Fibroblast of lung (primary cell): ENCODE results near the gene CFAP20. TPM values are rescaled to one million over a fixed set of nuclear protein-coding genes. Genes with fewer than 3 reads are reported as not detected.
"Not testable (repeated sequence)": the region's sequence is repeated elsewhere in the genome, so short reads cannot be mapped to it uniquely, and the experiment has no call there.

Experiments
- DNase-seq, 2 donors: peaks; one replicate each; pipeline versions ENCODE4 v3.0.0 to v3.0.0-alpha.2; 2010; ENCODE audit warnings: low read depth in 2 of 2
- H2AFZ ChIP-seq: 2 replicates; pipeline ENCODE4 v1.5.1; 2012; ENCODE audit warnings: low read length, control low read depth, inconsistent platforms
- H3K27ac ChIP-seq: 2 replicates; pipeline ENCODE4 v1.5.1; 2011; ENCODE audit warnings: low read length, control low read depth; ENCODE audit not compliant: insufficient read depth
- H3K27me3 ChIP-seq: 2 replicates; pipeline ENCODE4 v1.5.1; 2011; ENCODE audit warnings: mild to moderate bottlenecking, low read length; ENCODE audit not compliant: control insufficient read depth, insufficient read depth
- H3K36me3 ChIP-seq: 2 replicates; pipeline ENCODE4 v1.5.1; 2011; ENCODE audit warnings: low read length; ENCODE audit not compliant: control insufficient read depth, insufficient read depth
- H3K4me1 ChIP-seq: 2 replicates; pipeline ENCODE4 v1.5.1; 2011; ENCODE audit warnings: low read length; ENCODE audit not compliant: control insufficient read depth, insufficient read depth; ENCODE audit errors: extremely low read depth
- H3K4me2 ChIP-seq: 2 replicates; pipeline ENCODE4 v1.5.1; 2011; ENCODE audit warnings: low read length, control low read depth; ENCODE audit not compliant: insufficient read depth; ENCODE audit errors: extremely low read depth
- H3K4me3 ChIP-seq, 4 experiments: fragments of 200-600 bp in 1 of 4; sonication (generic) in 1 of 4; replicated peaks in 1 of 4; 2 replicates each; pipeline ENCODE4 v1.5.1; 2011 to 2016; ENCODE audit warnings: low read length in 4 of 4, low read depth in 3 of 4, mild to moderate bottlenecking in 3 of 4, control low read depth in 2 of 4, inconsistent platforms in 1 of 4, mixed read lengths in 1 of 4; ENCODE audit not compliant: insufficient read depth in 1 of 4; ENCODE audit errors: control extremely low read depth in 1 of 4
- H3K79me2 ChIP-seq: 2 replicates; pipeline ENCODE4 v1.5.1; 2012; ENCODE audit warnings: mild to moderate bottlenecking, low read length, inconsistent platforms; ENCODE audit not compliant: control insufficient read depth, insufficient read depth
- H3K9ac ChIP-seq: 2 replicates; pipeline ENCODE4 v1.5.1; 2011; ENCODE audit warnings: mild to moderate bottlenecking, low read length, control low read depth; ENCODE audit not compliant: insufficient read depth
- H3K9me3 ChIP-seq: 2 replicates; pipeline ENCODE4 v1.5.1; 2012; ENCODE audit warnings: low read depth, low read length; ENCODE audit not compliant: control insufficient read depth, insufficient read depth
- H4K20me1 ChIP-seq: 2 replicates; pipeline ENCODE4 v1.5.1; 2011; ENCODE audit warnings: low read length; ENCODE audit not compliant: control insufficient read depth, insufficient read depth; ENCODE audit errors: extremely low read depth
- EZH2 ChIP-seq: IDR thresholded peaks from 2 replicates; pipeline ENCODE4 v1.5.1; 2012; ENCODE audit warnings: low read length, control low read depth, mild to moderate bottlenecking; ENCODE audit errors: missing control alignments
- polyA plus RNA-seq, 2 donors: library from polyadenylated mRNA; depleted of rRNA in 1 of 2; stranded (reverse) in 1 of 2; unstranded in 1 of 2; fragments of >200 nt; gene quantifications; 2 replicates each; pipeline ENCODE4 v1.2.1, GENCODE V29; 2011 to 2012; ENCODE audit warnings: missing spikeins in 1 of 2
- total RNA-seq: library from RNA; depleted of rRNA; stranded (reverse); fragments of >200 nt; gene quantifications from 2 replicates; pipeline ENCODE4 v1.2.1, GENCODE V29; 2014
- TF ChIP-seq, protein P1 (sequence below), 2 donors: IDR thresholded peaks in 1 of 2; conservative IDR thresholded peaks in 1 of 2; 1 replicate in 1 of 2; 2 replicates in 1 of 2; pipeline ENCODE4 v1.5.1; 2011 to 2012; ENCODE audit warnings: low read length in 2 of 2, control low read depth in 1 of 2, inconsistent platforms in 1 of 2, low read depth in 1 of 2, mild to moderate bottlenecking in 1 of 2

The CFAP20 gene
- total and polyA plus RNA-seq, 2 donors (not counting 1 experiment from before 2014, with no cell fraction given), result 29.2 to 30.2 TPM

DNA sequence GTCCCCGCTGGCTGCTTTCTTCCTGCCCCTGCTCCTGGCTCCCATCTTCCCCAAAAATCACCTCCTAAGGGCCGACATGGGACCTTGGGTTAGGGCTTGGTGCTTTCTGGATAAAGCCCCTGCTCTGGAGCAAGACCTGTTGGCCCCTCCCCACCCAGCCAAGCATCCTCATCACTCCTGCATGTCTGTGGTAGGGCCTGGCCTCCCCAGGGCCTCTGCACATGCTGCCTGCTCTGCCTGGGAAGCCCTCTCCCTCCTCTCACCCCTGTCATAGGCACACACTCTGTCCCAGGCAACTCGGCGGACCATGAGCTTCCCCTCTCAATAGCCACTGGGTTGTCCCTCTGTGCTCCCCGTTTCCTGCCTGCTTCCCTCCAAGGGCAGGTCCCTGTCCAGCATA, 35.2 kb downstream of the CFAP20 start:
- no peak for TF ChIP-seq EZH2
- TF ChIP-seq, protein P1, sequence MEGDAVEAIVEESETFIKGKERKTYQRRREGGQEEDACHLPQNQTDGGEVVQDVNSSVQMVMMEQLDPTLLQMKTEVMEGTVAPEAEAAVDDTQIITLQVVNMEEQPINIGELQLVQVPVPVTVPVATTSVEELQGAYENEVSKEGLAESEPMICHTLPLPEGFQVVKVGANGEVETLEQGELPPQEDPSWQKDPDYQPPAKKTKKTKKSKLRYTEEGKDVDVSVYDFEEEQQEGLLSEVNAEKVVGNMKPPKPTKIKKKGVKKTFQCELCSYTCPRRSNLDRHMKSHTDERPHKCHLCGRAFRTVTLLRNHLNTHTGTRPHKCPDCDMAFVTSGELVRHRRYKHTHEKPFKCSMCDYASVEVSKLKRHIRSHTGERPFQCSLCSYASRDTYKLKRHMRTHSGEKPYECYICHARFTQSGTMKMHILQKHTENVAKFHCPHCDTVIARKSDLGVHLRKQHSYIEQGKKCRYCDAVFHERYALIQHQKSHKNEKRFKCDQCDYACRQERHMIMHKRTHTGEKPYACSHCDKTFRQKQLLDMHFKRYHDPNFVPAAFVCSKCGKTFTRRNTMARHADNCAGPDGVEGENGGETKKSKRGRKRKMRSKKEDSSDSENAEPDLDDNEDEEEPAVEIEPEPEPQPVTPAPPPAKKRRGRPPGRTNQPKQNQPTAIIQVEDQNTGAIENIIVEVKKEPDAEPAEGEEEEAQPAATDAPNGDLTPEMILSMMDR (conservative IDR thresholded peaks at IDR 0.05 in 1 of 2, IDR thresholded peaks at IDR 0.05 in 1 of 2; ENCODE audit: low read depth in 1 of 2, low read length in 2 of 2), result no peak
- Histone ChIP-seq H3K9ac (no peak overlapping the region), H2AFZ (no peak overlapping the region), H3K27ac (no peak overlapping the region), H3K27me3 (no peaks in the 10 kb centered on the region), H3K9me3 (no peaks in the 10 kb centered on the region), H3K36me3 (no peaks in the 10 kb centered on the region), H3K4me1 (no peaks in the 10 kb centered on the region), H3K79me2 (no peaks in the 10 kb centered on the region), H3K4me2 (no peak overlapping the region), H3K4me3 (no peak overlapping the region), H4K20me1 (no peaks in the 10 kb centered on the region)
- DNase-seq, result no peak

DNA sequence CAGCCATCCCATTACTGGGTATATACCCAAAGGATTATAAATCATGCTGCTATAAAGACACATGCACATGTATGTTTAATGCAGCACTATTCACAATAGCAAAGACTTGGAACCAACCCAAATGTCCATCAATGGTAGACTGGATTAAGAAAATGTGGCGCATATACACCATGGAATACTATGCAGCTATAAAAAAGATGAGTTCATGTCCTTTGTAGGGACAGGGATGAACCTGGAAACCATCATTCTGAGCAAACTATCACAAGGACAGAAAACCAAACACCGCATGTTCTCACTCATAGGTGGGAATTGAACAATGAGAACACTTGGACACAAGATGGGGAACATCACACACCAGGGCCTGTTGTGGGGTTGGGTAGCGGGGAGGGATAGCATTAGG, 38.8 kb downstream of the CFAP20 start:
- not testable (repeated sequence) for DNase-seq, H3K36me3 ChIP-seq, H3K9me3 ChIP-seq, H2AFZ ChIP-seq, H4K20me1 ChIP-seq, H3K4me3 ChIP-seq, H3K4me1 ChIP-seq, H3K27me3 ChIP-seq, H3K27ac ChIP-seq, H3K9ac ChIP-seq, H3K4me2 ChIP-seq, H3K79me2 ChIP-seq

GRCh38 chr16:58088091-58088490, 41.1 kb downstream of the CFAP20 start:
- no peaks in the 10 kb centered on the region for H3K27me3 ChIP-seq
- H3K4me2 ChIP-seq, result no peak overlapping the region
- H4K20me1 ChIP-seq, result no peaks in the 10 kb centered on the region
- no peak overlapping the region for H3K27ac ChIP-seq
- no peak overlapping the region for H3K9ac ChIP-seq
- no peak overlapping the region for H3K4me3 ChIP-seq
- no peaks in the 10 kb centered on the region for H3K36me3 ChIP-seq
- no peaks in the 10 kb centered on the region for H3K4me1 ChIP-seq
- TF ChIP-seq EZH2, result no peak
- TF ChIP-seq, protein P1 (conservative IDR thresholded peaks at IDR 0.05 in 1 of 2, IDR thresholded peaks at IDR 0.05 in 1 of 2; ENCODE audit: low read depth in 1 of 2, low read length in 2 of 2), result no peak
- H3K79me2 ChIP-seq, result no peaks in the 10 kb centered on the region
- no peaks in the 10 kb centered on the region for H3K9me3 ChIP-seq
- no peak overlapping the region for H2AFZ ChIP-seq
- DNase-seq, result no peak
